Stimulated activated CD4-positive, alpha-beta T cell treated with anti-CD3 and anti-CD28 coated beads, TNF-alpha, amount 100 ng/mL, for 1 hour (primary cell): ENCODE data around the gene IL1R2.

Experiments
- DNase-seq, 3 donors: peaks; one replicate each; pipeline ENCODE4 v3.0.0-alpha.2; 2020; ENCODE audit warnings: low read depth in 3 of 3, low spot score in 1 of 3

The IL1R2 gene

DNA sequence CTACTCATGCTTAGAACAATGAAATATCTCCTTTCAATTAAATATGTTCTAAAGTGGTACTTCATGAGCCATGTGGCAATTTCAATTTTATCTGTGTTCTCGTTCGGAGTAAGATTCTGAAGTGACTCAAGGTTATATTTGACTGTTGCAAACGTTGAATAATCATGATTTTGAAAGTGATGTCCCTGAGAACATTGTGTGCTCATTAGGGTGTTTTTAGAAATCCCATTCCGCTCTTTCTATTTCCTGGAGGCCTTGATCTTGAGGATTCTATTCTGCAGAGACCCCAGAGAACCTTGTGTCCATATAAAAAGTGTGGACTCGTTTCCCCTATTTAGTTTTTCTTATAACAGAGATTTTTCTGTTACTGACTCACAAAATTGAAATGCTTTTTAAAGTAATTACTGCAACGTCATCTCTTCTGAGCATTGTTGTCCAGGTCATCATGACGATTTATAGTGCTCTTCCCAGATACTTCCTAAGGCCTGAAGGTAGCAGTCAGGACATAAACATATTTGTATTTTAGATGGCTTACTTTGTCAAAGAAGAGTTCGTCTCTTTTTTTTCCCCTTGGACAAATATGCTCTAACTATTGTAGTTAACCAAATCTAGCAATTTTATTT is 27.2 kb downstream of the IL1R2 start:
- DNase-seq: no peak

DNA sequence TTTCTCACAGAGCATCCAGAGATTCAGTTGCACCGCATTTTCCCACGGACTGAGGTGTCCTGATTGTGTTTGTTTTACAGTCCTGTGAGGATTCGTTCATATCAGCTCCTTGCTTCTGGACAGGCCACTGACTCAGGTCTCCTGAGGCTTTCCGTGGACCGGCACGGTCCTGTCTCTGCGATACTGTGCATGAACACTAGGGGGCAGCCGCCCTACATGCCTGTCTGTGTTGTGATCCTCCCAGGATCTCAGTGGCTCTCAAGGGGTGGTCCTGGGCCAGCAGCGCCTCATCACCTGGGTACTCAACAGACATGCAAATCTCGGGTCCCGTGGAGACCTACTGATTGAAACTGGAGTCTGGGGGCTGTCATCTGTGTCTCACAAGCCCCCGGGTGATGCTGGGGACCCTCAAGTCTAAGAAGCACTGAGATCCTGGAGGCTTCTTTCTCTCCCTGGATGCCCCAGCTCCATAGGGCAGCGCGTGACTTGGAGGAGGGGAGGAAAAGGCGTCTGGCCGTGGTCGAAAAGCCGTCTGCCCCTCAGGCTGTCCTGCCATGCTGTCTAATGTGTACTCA is 28.9 kb downstream of the IL1R2 start:
- peak; percentile 40 to 84 (median 73) for DNase-seq

DNA sequence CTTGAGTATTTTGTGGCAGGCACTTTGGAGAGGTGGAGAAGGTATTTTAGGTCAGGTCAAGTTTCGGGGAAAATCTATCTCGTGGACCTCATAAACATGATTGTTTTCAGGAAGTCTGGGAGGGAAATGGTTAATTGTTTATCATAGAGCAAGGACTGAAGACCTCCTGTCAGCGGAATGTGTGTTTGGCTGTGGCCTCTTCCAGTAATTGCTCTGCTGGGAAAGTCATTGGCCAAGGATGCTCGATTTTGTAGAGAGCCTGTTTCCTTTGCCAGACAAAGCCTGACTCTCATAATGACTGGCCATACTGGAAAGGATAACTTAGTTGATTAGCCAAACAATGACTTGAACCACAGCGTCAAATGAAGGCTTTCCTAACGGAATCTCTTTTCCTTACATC is 30.0 kb downstream of the IL1R2 start:
- DNase-seq: no peak

DNA sequence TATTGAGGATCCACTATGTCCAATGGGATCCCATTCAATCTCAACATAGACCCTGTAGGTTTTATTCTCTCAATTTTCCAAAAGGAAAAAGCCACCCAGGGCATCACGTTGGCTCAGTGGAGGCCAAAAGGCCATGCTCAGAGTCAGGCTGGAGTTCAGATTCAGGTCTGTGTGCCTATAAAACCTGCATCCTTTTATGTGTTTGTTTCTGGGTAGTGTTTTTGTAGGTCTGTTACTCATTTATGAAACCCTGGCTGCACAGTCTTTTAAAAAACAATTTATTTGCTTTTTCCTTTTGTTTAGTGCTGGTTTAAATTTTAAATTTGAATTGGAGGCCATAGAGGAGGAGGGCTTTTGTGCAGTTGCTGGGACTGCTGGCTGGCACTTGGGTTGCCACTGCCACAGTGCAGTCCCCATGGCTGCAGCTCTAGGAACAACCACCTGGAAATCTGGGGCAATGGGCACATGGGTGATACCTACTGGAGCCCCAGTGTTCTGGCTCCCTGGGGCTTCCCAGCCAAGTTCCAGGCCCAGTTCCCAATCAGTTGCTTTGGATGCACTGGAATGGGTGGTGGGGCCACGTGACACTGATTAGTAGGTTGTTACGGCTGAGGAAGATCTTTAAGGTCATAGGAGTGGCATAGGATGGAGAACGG is 31.3 kb downstream of the IL1R2 start:
- DNase-seq: no peak

DNA sequence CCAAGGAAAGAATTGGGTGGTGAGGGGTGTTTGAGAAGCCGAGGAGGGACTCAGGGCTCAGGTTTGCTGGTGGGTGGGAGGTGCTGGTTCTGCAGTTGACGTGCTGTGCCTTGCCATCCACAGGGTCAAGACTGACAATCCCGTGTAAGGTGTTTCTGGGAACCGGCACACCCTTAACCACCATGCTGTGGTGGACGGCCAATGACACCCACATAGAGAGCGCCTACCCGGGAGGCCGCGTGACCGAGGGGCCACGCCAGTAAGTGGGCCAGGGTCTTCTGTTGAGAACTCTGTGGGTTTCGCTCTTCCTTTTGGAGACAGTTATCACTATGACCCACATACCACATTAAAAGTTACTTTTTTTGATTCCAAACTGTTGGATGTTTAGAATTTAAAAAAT is 32.6 kb downstream of the IL1R2 start:
- no peak for DNase-seq

DNA sequence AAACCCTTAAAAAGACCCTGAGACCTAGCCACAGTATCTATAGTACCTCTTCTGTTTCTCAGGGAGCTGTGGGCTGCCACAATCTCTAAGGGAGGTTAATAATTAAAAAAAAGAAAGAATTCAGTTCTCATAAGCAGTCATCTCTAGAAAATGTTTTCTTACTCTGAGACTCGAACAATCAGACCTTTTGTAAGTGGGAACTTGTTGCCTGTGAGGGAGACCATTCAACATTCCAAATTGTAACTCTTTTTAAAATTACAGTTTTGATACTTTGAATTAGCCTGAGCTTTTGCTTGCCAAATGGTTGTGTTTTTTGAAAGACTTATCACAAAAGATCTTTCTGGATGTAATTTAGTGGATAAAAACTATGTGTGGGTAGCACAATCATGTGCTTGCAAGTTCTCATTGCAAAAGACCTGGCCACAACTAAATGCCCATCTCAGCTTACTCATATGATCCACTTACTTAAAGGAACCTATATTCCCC is 33.3 kb downstream of the IL1R2 start:
- no peak for DNase-seq

DNA sequence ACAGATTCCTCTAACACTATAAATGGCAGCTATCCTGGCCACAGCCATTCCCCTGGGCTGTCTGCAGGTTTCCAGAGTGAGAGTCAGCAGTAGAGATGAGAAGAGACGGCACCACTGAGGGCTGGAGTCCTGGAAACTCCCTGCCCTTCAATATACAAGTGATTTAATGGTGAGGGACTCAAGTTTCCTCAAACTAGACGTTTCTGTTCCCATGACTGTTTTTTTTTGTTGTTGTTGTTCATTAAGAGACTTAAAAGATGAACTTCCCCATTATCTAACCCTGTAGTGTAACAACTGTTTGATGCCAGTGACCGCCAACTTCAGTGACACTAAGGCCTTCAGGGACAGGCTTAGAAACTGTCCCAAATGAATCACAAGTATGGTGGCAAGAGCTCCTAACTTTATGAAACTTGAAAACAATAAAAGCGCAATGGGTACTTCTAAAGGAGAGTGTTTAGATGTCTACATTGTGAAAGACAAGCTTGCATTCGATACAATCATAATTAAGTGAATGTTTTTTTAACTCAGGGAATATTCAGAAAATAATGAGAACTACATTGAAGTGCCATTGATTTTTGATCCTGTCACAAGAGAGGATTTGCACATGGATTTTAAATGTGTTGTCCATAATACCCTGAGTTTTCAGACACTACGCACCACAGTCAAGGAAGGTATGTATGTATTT is 34.0 kb downstream of the IL1R2 start:
- DNase-seq: no peak

DNA sequence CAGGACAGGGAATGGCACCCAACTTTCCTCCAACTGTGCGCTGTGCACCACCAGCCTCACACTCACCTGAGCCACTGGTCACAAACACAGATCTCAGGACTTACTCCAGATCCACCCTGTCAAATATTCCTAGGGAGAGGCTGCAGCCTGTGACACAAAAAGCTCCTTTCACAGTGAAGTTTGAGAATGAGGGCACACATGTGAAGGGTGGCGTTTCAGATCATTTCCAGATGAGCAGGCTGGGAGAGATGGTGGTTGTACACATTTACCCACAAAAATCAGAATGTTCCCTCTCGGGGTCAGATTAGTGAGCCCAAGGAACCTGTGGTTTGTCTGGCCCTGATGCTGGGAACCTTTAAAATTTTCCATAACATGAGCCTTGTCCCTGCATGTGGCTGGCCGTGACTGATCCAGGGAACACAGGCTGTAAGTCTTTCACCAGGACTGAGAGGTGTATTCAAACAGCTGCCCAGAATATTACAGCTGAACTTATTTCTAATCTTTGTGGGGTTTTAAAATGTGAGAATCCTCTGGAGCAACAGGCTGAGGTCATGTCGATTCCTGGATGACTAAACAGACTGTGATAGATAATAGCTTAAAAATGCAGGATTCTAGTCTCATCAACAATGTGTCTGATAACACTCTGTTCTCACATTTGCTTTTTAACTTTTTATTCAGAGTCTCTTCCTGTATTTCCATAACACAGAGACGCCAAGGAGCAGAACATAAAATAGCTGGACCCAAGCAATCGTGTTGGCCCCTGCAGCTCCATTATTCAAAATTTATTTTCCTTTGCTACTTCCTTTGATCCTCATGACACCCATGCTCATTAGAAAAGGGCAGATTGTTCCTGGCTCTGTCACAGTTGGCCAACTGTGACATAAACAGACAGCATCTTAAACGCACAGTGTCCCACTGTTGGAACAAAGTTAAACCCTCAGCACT is 35.5 kb downstream of the IL1R2 start:
- no peak for DNase-seq

DNA sequence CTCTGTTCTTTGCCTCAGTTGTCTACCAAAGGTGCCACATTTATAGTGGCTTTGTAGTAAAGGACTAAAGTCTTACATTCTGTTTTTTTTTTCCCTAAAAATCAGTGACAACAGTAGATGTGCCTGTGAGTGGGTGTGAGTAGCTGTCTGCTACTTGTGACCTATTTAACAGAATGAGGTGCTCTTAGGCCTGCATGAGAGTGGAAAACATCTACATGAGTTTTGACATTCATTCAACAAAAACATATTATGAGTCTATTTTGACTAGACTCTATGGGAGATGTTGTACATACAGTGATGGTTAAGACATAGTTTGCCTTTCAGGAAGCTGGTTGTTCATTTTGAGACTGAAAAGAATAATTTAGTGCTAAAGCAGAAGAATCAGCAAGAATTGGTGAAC is 36.7 kb downstream of the IL1R2 start:
- DNase-seq: no peak

DNA sequence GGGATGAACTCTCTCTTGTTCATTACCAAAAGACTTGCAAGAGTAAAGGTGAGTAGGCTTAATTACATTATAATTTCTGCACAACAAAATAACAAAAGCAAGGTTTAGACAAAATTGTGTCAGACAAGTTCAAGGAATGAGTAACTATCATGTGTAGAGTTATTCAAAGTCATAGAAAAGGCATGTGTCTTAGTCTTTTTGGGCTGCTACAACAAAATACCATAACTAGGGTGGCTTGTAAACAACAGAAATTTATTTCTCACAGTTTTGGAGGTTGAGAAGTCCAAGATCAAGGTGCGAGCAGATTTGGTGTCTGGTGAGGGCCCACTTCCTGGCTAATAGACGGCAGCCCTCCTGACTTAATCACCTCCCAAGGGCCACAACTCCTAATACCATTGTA is 37.6 kb downstream of the IL1R2 start:
- no peak for DNase-seq

DNA sequence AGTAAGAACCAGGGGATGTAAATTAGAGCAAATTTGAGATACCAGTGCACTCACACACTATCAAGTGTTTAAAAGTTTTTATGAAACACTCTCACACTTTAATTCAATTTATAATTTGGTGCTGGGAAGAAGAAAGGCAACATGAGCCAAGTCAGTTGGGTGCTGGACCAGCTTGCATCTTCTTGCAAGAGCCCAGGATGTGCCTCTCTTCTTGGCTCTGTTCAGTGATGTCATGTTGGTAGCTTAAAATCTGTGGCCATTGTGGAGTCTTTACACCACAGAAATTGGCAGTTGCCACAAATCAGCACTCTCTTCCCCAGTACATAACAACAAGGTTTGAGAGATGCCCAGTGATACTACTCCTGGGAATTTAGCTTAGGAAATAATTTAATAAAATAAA is 38.2 kb downstream of the IL1R2 start:
- DNase-seq: no peak

DNA sequence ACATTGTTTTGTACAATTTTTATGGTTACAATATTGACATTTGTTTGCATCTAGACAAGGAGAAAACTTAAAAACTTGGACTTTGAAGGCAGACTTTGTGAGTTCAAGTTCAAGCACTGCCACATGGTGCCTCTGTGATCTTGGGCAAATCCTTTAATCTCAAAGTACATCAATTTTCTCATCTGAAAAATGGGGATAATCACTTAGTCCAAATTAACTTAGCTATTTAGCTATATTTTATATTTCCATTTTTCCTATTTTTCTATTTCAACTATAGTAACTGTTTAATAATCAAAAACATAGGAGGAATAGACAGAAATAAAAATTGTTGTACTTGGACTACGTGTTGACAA is 38.7 kb downstream of the IL1R2 start:
- no peak for DNase-seq

DNA sequence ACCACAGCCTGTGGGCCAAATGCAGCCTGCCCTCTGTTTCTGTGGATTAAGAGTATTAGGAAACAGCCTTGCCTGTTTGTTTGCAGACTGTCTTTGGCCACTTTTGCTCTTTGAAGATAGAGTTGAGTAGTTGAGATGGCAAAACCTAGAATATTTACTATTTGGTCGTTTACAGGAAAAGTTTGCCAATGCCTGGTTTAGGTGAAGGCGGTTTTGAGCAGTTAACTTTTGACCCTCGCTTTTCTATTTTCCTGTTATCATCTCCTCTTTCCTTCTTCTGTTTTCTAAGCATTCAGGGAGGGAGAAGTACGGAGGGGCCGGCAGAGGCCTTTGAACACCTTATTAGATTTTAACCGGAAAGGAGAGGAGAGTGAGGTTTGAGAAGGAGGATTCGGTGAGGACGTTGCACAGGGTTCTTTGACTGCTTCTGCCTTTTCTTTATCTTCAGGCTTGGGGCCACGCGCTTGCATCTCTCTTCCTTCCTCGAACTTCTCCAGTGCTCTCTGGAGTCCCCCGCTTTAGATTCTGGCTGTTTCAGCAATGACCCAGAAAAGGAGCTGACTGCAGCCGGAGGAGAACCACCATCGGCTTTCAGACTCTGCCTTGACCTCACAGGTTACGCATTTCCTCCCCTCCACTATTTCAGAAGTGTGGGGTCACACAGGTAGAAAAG is 39.2 kb downstream of the IL1R2 start:
- no peak for DNase-seq

DNA sequence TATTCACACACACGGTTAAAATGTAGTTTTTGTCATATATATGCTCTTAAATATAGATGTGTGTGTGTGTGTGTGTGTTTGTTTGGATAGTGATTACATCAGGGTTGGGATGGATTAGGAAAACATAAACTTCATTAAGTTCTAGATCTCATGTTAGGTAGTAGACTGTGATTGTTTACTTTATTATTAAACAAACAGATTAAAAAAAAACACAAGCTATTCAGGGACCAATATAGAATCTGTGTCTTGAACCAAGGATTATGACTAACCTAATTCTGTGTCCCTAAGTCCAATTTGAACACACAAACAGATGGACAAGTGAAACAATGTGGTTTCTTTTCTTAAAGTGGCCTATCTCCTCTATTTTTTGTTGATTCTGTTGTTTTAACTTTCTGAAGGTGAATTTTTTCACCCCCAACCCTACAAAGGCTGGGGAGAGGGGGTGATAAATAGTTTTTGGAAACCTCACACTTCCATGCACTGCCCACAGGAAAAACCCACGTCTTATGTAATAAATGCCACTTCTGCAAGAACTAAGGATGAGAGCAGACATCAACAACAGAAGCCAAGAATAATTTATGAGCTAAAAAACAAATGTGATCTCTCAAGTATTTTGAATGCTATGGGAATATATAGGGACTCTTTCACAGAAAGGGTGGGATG is 40.7 kb downstream of the IL1R2 start:
- DNase-seq: no peak

DNA sequence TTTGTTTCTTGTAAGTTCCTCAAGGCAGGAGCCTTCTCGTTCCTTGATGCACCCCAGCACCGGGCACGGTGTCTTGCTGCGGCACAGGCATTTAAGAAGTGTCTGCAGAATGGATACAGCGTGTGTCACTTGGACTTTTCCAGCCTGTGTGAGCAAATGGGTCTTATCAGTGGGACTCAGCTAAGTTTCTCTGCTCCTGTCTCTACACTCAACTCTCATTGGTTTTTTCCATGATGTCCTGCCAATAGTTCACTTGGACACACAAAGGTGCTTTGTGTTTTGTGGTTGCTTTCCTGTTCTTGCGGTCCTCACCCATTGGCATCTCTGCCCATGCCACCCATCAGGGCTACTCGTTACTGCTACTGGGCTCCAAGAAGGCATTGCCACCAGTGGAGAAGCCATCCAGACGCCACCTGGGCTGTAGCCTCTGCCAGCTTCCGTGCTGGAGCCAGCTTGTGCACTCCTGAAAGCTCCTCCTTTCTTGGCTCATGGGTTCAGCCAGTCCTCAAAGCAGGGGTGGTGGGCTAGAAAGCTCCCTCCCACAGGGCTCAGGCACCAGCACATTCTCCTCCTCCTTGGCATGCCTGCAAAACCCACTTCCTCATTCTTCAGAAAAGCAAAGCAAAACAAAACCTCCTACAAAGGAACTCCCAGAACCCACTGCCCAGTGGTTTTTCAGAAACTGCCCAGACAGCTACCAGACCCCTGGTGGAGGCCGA is 41.4 kb downstream of the IL1R2 start:
- no peak for DNase-seq

DNA sequence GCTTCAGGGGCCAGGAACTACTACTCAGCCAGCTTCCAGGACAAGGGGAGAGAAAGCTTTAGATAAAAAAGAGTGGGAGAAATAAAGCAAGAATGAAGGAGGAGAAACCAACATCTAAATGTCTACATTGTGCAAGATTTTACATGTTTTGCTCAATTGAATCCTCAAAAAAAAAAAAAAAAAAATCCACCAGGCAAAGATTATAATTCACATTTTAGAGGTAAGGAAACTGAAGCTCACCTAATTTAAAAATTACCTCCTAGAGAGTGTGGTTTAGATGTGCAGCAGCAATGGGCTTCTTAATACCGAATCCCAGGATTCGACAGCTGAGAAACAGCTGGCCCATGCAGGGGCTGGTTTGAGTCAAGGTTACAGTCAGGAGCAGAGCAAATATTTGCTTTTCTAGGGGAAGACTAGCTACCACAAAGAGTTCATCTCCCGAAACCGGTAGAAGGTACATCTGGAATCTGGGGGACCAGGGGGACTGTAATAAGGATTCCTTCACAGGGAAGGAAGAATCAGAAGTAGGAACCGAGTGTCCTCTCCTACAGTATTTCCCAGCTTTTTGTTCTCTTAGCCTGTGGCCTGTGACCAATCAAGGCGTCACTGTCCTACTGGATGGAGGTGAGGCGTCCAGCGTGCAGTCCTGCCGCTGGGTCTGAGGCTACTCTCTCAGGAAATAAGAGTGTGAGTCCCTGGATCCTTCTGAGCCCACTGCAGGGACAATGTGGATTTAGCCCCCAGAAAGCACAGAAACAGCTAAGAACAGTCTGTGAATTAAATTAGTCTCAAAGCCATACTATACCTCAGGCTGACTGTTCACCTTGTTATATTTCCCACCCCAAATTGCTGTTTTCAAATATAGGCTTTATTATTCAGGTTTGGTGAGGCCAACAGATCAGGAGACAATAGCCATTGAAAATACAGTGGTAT is 42.3 kb downstream of the IL1R2 start:
- DNase-seq: no peak

DNA sequence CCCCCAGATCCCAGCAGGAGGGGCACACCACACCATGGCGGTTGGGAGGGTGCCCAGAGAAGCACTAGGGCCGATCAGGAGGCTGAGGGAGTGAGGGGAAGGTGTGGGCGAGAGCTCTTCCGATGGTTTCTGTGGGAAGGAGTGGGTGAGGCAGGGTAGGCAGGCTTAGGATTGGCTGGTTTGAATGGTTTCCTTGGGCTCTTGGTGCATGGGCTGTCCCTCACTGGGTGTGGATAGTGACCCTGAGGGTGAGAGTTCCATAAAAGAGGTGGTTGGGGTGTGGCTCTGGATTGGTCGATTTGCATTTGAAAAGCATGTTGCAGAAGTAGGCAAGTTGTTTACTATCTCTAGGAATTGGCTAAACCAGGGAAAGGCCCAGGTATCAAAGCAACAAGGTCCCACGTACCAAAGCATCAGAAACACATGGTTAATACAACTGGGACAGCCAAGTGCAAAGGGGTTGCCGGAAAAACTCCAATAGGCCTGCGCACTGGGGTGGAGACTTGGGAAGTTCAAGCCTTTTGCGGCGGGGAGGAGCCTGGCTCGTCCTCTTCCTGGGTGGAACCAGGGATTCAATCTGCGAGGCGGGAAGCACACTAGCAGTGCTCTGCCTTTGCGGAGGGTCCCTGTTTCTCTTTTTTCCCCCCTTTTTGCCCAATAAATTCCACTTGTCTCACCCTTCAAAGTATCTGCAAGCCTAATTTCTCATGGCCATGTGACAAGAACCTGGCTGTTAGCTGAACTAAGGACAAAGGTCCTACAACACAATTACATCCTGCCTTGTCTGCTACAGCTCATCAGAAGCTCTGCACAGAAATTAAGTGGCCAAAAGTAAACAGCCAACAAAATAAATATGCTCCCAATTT is 43.2 kb downstream of the IL1R2 start:
- no peak for DNase-seq
